Measurements from ENCODE around the gene GEMIN4.
A peak's percentile ranks its signal among the peaks of the same experiment; 100 is the strongest.

GEMIN4 gene

DNA sequence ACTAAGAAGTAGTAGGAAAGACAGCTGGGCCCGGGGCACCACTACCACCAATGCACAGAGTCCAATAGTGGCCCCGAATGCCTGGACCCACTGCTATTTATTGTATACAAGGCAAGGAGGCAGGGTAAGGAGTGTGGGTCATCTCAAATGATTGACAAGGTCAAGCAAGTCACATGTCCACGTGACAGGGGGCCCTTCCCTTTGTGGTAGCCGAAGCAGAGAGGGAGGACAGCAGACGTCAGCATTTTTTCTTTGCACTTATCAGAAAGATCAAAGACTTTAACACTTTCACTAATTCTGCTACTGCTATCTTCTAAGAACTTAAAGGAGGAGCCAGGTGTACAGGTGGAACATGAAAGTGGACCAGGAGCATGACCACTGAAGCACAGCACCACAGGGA, 43.9 kb downstream of the GEMIN4 start:
- no peak overlapping the region for H3K4me3 ChIP-seq (ENCODE audit: low read length)
- no peak for TF ChIP-seq CTCF (IDR thresholded peaks at IDR 0.05; ENCODE audit: insufficient read depth, low read depth, low read length, missing control alignments)
- DNase-seq (ENCODE audit: low read depth) = no peak

DNA sequence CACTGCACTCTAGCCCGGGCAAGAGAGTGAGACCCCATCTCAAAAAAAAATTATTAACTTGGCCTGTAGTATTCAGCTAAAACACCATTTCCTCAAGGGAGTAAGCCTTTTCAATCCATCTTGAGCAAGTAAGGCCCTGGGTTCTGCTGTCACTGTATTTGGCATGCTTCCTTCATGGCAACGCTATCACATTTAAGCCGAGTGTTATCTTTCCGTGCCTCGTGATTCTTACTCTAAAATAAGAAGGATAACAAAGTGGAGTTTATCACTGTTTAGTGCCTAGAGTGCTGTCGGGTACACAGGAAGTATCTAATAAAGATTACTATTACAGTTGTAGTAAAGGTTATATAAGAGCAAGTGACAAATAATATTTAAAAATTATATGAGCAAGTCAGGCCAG, 46.2 kb downstream of the GEMIN4 start:
- TF ChIP-seq CTCF (IDR thresholded peaks at IDR 0.05; ENCODE audit: insufficient read depth, low read depth, low read length, missing control alignments) = no peak
- no peak for DNase-seq (ENCODE audit: low read depth)
- no peak overlapping the region for H3K4me3 ChIP-seq (ENCODE audit: low read length)

- no peak for TF ChIP-seq CTCF (IDR thresholded peaks at IDR 0.05; ENCODE audit: insufficient read depth, low read depth, low read length, missing control alignments)
These were observed 47.1 kb downstream of the GEMIN4 start for GRCh38 chr17:705011-705410.

DNA sequence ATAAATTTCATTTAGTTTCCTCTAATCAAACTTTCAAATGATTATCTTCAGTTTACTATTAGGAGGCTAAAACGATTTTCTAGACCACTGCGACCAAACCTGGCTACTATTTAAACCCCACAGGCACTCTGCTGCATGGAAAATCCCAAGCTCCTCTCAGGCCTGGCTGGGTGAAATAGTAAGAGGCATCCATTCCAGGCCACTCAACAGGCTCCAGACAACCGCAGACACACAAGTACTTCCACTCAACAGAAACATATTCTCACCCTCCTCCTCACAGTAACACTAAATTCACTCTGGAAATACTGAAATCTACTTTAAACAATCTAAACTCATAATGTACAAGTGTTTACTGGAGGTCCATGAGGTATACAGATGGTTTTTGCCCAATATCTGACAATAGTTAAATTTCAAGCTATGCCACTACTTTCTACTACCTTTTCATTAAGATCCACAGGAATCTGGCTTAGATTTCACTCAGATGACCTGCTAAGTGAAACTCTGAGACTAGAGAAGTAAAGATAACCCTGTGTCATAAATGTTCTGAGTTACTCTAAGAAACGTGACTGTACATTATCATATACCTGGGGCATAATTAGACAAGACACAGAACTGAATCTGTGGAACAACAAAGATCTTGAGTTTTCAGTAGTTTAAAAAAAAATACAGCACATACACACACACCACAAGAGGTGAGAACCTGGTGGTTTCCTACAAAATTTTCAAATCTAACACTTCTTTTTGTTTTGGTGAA, 47.8 kb downstream of the GEMIN4 start:
- no peak for DNase-seq (ENCODE audit: low read depth)
- TF ChIP-seq CTCF (IDR thresholded peaks at IDR 0.05; ENCODE audit: insufficient read depth, low read depth, low read length, missing control alignments) = no peak
- no peak overlapping the region for H3K4me3 ChIP-seq (ENCODE audit: low read length)

More at GRCh38 chr17:705011-705410, 47.1 kb downstream of the GEMIN4 start:
- no peak for DNase-seq (ENCODE audit: low read depth)
- H3K4me3 ChIP-seq (ENCODE audit: low read length) = no peak overlapping the region

DNA sequence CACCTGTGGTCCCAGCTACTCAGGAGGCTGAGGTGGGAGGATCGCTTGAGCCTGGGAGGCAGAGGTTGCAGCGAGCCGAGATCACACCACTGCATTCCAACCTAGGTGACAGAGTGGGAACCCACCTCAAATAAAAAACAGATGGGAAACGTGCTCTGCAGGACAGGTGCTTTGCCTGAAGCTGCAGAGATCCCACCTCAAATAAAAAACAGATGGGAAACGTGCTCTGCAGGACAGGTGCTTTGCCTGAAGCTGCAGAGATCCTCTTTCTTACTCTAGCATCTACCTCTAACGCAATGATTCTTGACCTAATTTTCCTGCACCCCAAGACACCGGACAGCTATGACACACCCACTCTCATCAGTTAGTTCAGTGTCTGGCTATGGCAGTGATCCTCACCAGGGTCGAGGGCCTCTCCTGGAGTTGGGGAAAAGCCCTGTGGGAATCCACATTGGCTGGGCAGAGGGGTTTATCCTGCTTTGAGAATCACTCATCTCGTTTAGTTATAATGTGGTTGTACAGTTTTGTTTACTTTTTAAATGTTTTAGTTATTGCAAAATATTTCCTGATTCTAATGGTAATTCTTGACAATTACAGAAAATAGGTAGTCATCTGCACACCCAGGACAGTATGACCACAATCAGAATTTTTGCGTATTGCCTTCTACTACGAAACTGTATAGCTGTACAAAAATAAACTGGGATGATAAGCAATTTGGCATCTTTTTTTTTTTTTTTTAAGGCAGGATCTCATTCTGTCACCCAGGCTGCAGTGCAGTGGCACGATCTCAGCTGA, 48.8 kb downstream of the GEMIN4 start:
- no peak for DNase-seq (ENCODE audit: low read depth)
- H3K4me3 ChIP-seq (ENCODE audit: low read length) = no peak overlapping the region
- no peak for TF ChIP-seq CTCF (IDR thresholded peaks at IDR 0.05; ENCODE audit: insufficient read depth, low read depth, low read length, missing control alignments)

DNA sequence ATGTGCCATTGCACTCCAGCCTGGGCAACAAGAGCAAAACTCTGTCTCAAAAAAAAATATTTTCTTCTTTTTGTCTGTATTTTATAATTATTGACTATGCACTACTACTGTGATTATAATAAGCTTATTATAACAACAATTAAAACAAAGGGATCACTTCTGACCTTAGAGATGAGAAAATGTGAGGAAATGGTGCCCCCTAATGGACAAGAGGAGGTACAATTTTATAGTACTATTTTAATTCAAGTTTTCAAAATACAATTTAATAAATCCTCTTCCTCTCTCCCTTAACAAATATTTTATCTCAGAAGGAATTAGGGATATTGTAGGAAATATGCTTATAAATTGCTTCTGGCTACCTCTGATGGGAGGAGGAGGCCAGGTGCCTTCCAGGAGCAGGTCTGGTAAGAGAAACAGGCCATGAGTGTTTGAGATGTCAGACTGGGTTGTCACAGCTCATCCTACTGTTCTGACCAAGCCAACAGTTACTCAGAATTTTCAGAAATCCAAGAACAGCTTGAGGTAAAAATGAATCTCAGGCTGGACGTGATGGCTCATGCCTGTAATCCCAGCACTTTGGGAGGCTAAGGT, 51.5 kb downstream of the GEMIN4 start:
- peak; percentile 51 for TF ChIP-seq CTCF (IDR thresholded peaks at IDR 0.05; ENCODE audit: insufficient read depth, low read depth, low read length, missing control alignments)
- no peak overlapping the region for H3K4me3 ChIP-seq (ENCODE audit: low read length)
- peak; percentile 46 for DNase-seq (ENCODE audit: low read depth)

Data from epithelial cell of esophagus (primary cell).